KMS-11 (cell line): ENCODE measurements around the gene EHMT2.
"Not testable (repeated sequence)": the region's sequence is repeated elsewhere in the genome, so short reads cannot be mapped to it uniquely, and the experiment has no call there.

ENCODE experiments used
- H2AFZ ChIP-seq: fragments of 200-600 bp; sonication (generic); 2 replicates; pipeline ENCODE4 v1.6.1; 2016; ENCODE audit warnings: antibody characterized with exemption, mixed run types, low read depth
- H3K27ac ChIP-seq: fragments of 200-600 bp; sonication (generic); 2 replicates; pipeline ENCODE4 v1.6.1; 2016; ENCODE audit warnings: mild to moderate bottlenecking, mixed run types
- H3K27me3 ChIP-seq: fragments of 200-600 bp; sonication (generic); 2 replicates; pipeline ENCODE4 v1.6.1; 2017; ENCODE audit warnings: mild to moderate bottlenecking, low read depth, mixed run types, moderate library complexity; ENCODE audit not compliant: insufficient read depth
- H3K36me3 ChIP-seq: fragments of 200-600 bp; sonication (generic); 2 replicates; pipeline ENCODE4 v1.6.1; 2017; ENCODE audit warnings: mild to moderate bottlenecking, mixed run types; ENCODE audit not compliant: insufficient read depth
- H3K4me1 ChIP-seq: fragments of 200-600 bp; sonication (generic); 2 replicates; pipeline ENCODE4 v1.6.1; 2016; ENCODE audit warnings: mild to moderate bottlenecking, low read depth, mixed run types; ENCODE audit not compliant: poor library complexity, severe bottlenecking
- H3K4me2 ChIP-seq: fragments of 200-600 bp; sonication (generic); 2 replicates; pipeline ENCODE4 v1.7.0; 2016; ENCODE audit warnings: mild to moderate bottlenecking, mixed run types
- H3K4me3 ChIP-seq: fragments of 200-600 bp; sonication (generic); IDR thresholded peaks from 2 replicates; pipeline ENCODE4 v1.6.1; 2017; ENCODE audit warnings: low read depth, low read length, mixed read lengths; ENCODE audit not compliant: insufficient read depth
- H3K79me2 ChIP-seq: fragments of 200-600 bp; sonication (generic); 2 replicates; pipeline ENCODE4 v1.6.1; 2016; ENCODE audit warnings: low read depth, mixed run types; ENCODE audit not compliant: insufficient read depth
- H3K9ac ChIP-seq: fragments of 200-600 bp; sonication (generic); 2 replicates; pipeline ENCODE4 v1.6.1; 2016; ENCODE audit warnings: mild to moderate bottlenecking, mixed run types
- H4K20me1 ChIP-seq: fragments of 200-600 bp; sonication (generic); 2 replicates; pipeline ENCODE4 v1.6.1; 2016; ENCODE audit warnings: mild to moderate bottlenecking, mixed run types; ENCODE audit not compliant: insufficient read depth
- CTCF ChIP-seq: fragments of 200-600 bp; sonication (generic); conservative IDR thresholded peaks from 2 replicates; pipeline ENCODE4 v1.6.1; 2017; ENCODE audit warnings: low read depth, mild to moderate bottlenecking, antibody characterized with exemption, low read length, moderate library complexity, mixed read lengths

The EHMT2 gene

GRCh38 chr6:31871046-31871659, 26.3 kb downstream of the EHMT2 start:
- H3K4me3 ChIP-seq: no peak overlapping the region
- H3K4me2 ChIP-seq: no peak overlapping the region
- H2AFZ ChIP-seq: no peak overlapping the region
- no peaks in the 10 kb centered on the region for H3K79me2 ChIP-seq
- H3K27me3 ChIP-seq: peaks cover 6% of the 10 kb centered on the region; the same call in 1 of the 2 replicates
- H3K36me3 ChIP-seq: no peaks in the 10 kb centered on the region
- no peak overlapping the region for H3K27ac ChIP-seq
- H3K4me1 ChIP-seq: peaks cover 7% of the 10 kb centered on the region
- no peak overlapping the region for H3K9ac ChIP-seq
- no peak for TF ChIP-seq CTCF
- H4K20me1 ChIP-seq: no peaks in the 10 kb centered on the region

- no peak overlapping the region for H2AFZ ChIP-seq
- H3K9ac ChIP-seq: no peak overlapping the region
- peaks cover under 1% of the 10 kb centered on the region for H3K4me1 ChIP-seq
- no peak overlapping the region for H3K27ac ChIP-seq
- 0 out of 2 replicates have a peak, but pooled peaks have one; percentile 24 for TF ChIP-seq CTCF
- no peaks in the 10 kb centered on the region for H3K36me3 ChIP-seq
- H4K20me1 ChIP-seq: no peaks in the 10 kb centered on the region
- peaks cover 6% of the 10 kb centered on the region; the same call in 1 of the 2 replicates for H3K27me3 ChIP-seq
- H3K4me2 ChIP-seq: no peak overlapping the region
- no peak overlapping the region for H3K4me3 ChIP-seq
- no peaks in the 10 kb centered on the region for H3K79me2 ChIP-seq
Observed at GRCh38 chr6:31870385-31870921, 27.0 kb downstream of the EHMT2 start.

GRCh38 chr6:31869343-31869742, 28.2 kb downstream of the EHMT2 start:
- H3K79me2 ChIP-seq: no peaks in the 10 kb centered on the region
- H2AFZ ChIP-seq: no peak overlapping the region
- H3K27me3 ChIP-seq: peaks cover 6% of the 10 kb centered on the region; the same call in 1 of the 2 replicates
- no peak for TF ChIP-seq CTCF
- no peak overlapping the region for H3K4me2 ChIP-seq
- no peak overlapping the region for H3K4me3 ChIP-seq
- H3K9ac ChIP-seq: no peak overlapping the region
- H4K20me1 ChIP-seq: no peaks in the 10 kb centered on the region
- no peaks in the 10 kb centered on the region for H3K36me3 ChIP-seq
- H3K27ac ChIP-seq: no peak overlapping the region
- no peaks in the 10 kb centered on the region for H3K4me1 ChIP-seq

GRCh38 chr6:31868658-31868971, 28.9 kb downstream of the EHMT2 start:
- H3K4me1 ChIP-seq, H3K9ac ChIP-seq, H3K4me3 ChIP-seq, H3K4me2 ChIP-seq, H3K27me3 ChIP-seq, H4K20me1 ChIP-seq, H3K27ac ChIP-seq, H3K79me2 ChIP-seq, H2AFZ ChIP-seq, H3K36me3 ChIP-seq: not testable (repeated sequence)
